C4-2B (cell line): ENCODE results near the gene DIS3L2.

Source experiments
- H3K27ac ChIP-seq: fragments of 450-650 bp; 2 replicates; pipeline ENCODE4 v1.5.1; 2017
- ZFX ChIP-seq: fragments of 450-650 bp; IDR thresholded peaks from 2 replicates; pipeline ENCODE4 v1.6.1; 2017
- TF ChIP-seq, protein P1 (sequence below): fragments of 450-650 bp; conservative IDR thresholded peaks from 2 replicates; pipeline ENCODE4 v1.5.1; 2017; ENCODE audit warnings: mild to moderate bottlenecking

Gene DIS3L2, protein sequence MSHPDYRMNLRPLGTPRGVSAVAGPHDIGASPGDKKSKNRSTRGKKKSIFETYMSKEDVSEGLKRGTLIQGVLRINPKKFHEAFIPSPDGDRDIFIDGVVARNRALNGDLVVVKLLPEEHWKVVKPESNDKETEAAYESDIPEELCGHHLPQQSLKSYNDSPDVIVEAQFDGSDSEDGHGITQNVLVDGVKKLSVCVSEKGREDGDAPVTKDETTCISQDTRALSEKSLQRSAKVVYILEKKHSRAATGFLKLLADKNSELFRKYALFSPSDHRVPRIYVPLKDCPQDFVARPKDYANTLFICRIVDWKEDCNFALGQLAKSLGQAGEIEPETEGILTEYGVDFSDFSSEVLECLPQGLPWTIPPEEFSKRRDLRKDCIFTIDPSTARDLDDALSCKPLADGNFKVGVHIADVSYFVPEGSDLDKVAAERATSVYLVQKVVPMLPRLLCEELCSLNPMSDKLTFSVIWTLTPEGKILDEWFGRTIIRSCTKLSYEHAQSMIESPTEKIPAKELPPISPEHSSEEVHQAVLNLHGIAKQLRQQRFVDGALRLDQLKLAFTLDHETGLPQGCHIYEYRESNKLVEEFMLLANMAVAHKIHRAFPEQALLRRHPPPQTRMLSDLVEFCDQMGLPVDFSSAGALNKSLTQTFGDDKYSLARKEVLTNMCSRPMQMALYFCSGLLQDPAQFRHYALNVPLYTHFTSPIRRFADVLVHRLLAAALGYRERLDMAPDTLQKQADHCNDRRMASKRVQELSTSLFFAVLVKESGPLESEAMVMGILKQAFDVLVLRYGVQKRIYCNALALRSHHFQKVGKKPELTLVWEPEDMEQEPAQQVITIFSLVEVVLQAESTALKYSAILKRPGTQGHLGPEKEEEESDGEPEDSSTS

DNA sequence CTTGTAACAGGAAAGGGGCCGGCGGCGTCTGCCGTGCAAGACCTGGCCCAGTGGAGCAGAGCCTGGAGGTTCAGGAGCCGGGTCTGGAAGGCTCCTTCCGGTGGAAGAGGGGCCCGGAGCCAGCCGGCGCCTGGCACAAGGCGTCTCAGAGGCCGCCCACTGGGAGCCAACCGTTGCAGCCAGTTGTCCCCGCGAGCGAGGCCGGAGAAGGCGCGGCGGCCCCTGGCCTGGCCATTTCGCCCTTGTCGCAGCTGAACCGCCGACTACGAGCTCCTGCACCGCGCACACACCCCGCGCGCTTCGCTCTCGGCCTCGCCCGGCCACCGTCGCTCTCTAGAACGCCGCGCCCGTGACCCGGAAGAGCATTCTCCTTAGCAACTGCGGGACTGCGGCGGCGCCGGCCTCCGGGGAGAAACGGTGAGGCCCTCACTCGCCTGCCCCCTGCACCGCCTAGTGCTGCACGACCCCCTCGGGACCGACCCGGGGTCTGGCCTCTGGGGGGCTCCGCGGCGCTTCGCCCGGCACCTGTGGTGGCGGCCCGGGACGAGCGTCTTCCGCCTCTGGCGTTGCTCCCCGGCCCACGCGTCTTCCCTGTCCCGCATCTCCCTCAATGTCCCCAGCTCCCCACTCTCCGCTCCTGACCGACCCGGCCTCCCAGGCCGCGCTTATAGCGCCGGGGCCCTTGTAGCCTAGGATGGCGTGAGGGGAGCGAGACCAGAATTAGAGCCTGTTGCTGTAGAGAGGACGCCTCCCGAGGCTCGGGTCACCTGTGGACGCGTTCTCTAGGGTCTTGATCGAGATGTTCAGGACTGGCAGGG, at the start of gene DIS3L2:
Gene DIS3L2, plus strand, starts transcription at position 365 of the 818 bp plus-strand sequence. CDS start 53,215 bp downstream, outside the sequence.
- TF ChIP-seq ZFX = peak; percentile 93
- TF ChIP-seq, protein P1, sequence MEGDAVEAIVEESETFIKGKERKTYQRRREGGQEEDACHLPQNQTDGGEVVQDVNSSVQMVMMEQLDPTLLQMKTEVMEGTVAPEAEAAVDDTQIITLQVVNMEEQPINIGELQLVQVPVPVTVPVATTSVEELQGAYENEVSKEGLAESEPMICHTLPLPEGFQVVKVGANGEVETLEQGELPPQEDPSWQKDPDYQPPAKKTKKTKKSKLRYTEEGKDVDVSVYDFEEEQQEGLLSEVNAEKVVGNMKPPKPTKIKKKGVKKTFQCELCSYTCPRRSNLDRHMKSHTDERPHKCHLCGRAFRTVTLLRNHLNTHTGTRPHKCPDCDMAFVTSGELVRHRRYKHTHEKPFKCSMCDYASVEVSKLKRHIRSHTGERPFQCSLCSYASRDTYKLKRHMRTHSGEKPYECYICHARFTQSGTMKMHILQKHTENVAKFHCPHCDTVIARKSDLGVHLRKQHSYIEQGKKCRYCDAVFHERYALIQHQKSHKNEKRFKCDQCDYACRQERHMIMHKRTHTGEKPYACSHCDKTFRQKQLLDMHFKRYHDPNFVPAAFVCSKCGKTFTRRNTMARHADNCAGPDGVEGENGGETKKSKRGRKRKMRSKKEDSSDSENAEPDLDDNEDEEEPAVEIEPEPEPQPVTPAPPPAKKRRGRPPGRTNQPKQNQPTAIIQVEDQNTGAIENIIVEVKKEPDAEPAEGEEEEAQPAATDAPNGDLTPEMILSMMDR = no peak
- H3K27ac ChIP-seq = peak within 1 kb of the TSS; percentile 87

DNA sequence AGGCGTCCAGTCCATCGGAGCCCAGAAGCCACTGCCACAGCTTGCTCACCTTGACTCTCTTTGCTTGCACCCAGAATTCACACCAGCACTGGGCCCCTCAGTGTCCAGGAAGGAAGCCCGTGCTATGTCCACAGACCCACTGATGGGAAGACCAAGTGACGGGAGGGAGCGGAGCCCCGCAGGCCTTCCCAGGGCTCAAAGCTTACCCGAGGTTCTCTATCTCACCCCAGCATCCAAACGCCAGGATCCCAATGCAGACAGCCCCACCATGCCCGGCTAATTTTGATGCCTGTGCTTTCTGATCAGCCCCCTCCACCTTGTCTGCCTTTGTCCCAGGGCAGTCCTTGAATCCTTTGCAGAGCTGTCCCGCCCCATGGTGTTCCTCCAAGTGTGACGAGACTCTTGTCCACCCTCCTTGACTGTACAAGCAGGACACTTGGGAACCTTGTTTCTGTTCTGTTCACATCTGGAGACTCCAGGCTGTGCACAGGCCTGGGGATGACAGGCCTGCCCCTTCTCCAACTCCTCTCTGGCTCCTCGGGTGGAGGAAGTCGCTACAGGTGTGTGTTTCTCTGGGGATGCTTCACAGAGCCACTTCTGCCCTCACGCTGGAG, 47.3 kb upstream of the DIS3L2 start:
- TF ChIP-seq ZFX = no peak
- TF ChIP-seq, protein P1 = no peak
- H3K27ac ChIP-seq = no peak overlapping the region

DNA sequence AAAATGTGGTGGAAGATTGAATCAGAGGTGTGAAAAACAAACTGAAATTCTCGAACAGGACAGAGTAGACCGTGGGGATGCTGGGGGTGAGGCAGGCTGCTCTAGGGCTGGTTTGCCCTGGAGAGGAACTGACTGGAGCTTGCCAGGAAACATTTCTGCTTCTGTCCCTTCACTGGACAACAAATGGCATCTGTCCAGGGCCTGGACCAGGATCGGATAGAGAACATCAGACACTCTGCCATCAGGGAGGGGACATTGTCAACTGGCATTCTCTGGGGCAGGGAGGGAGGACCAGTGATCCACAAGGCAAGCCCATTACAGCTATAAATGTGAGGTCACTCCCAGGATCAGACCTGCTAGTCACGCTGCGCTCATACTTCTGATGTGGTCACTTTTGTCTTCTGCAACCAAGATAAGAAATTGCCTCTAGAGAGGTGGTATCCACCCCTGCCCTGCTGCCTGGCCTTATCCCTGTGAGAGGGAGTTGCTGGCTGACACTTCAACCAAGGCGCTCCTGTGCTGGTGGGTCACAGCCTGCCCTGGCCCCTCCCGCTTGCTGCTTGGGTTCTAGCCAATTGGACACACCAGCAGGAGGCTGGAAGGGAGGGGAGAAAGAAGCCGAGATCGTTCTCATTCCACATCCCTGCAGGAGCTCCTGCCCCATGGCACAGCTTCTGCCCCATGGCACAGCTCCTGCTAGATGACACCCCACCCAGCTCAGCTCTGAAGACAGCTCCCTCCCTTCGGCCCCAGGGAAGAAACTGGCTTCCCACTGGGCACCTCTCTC, 44.0 kb upstream of the DIS3L2 start:
- no peak overlapping the region for H3K27ac ChIP-seq
- TF ChIP-seq, protein P1 = no peak
- TF ChIP-seq ZFX = no peak

DNA sequence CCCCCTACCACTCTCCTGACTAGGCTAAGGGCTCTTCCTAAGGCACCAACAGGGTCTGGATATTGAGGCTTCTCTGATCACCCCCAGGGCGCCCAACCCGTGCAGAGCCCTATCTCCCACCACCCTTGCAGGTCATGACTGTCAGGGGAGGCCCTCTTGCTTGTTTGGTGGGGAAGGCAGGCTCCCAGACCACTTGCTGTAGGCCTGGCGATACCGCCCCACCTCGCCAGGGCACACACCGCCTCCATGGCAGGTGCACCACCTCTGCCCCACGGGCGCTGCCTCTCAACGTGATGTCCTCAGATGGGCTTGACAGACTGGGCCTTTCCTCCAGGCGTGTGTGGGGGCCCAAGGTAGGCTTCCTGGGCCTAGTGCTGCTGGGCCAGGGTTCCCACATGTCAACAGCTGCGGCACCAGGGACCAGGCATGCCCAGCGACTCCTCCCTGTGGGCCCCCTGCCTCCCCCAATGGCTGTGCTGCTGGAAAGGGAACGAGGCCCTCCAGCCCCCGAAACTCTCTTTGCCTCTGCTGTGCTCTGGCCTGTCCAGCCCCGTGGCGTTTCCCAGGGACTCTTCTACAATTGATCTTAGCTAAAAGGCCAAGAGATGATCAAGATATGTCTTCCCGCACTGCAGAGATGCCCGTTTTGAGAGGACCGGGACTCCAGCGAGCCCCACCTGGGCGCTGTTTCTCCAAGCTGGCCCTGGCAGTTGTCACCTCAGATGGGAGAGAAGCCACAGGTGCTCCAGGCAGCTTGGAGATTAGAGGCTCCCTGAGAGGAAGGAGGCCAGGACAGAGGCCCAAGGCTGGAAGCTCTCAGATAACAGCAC, 42.8 kb upstream of the DIS3L2 start:
- no peak for TF ChIP-seq ZFX
- TF ChIP-seq, protein P1 = no peak
- H3K27ac ChIP-seq = no peak overlapping the region

DNA sequence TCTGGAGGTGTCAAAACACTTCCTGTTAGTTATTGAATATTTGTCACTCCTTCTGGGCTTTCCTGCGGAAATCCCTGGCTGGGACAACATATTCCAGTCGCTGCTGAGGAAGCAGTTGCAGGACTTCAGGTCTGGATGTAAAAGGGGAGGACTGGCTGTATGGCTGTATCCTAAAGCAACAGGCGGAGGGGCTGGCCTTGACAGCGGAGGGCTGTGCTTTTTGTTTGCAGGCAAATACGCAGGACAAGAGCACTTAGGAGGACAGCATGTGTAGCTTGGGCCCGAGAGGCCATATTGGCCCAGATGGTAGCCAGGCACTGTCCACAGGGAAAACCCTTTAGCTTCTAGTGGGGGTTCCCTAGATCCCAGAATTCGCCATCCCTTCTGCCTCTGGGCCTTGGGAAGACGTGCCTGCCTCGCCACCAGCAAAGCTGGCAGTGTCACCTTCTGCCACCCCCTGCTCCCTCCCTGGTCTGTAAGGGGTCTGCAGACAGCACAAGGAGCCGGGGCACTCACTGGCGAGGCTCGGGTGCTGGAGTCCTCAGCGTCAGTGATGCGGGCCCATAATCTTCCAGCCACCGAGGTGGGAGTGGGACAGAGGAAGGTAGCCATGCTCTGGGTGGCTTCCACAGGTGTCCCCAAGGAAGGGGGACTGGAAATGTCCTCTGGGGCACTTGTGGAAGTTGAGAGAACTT, 42.0 kb upstream of the DIS3L2 start:
- TF ChIP-seq, protein P1 = no peak
- no peak for TF ChIP-seq ZFX

More for the DNA sequence above, 42.0 kb upstream of the DIS3L2 start:
- H3K27ac ChIP-seq = no peak overlapping the region
